IMR-90 (cell line): ENCODE results near the gene ATP5ME. TPM values are rescaled to one million over a fixed set of nuclear protein-coding genes. Genes with fewer than 3 reads are reported as not detected.

Experiments
- ATAC-seq: fragments of 200-7000 bp; cut with Tn5 transposase; 2 replicates; pipeline ENCODE4 v1.9.1; 2020; ENCODE audit warnings: low read depth, mild to moderate bottlenecking, moderate library complexity
- BruUV-seq: library from RNA; stranded (reverse); fragments of 400-500 nt; replicated peaks from 2 replicates; lab custom pipeline; 2021; lab: Mats Ljungman, UMichigan
- CTCF ChIA-PET: fragments of 300-600 bp; formaldehyde crosslinking; extraction: SDS; loops from one replicate; lab custom pipeline; 2021; ENCODE audit warnings: antibody characterized with exemption; lab: Yijun Ruan, JAX
- POLR2A ChIA-PET: fragments of 300-600 bp; sonication (Branson Sonifier 250); formaldehyde crosslinking; loops from one replicate; lab custom pipeline; 2022; ENCODE audit warnings: antibody characterized with exemption; ENCODE audit not compliant: unreplicated experiment; lab: Charles Lee
- DNase-seq: peaks from one replicate; pipeline ENCODE4 v3.0.0; 2013
- H2AFZ ChIP-seq: replicated peaks from 2 replicates; pipeline ENCODE3; 2013; ENCODE audit warnings: low read length, mild to moderate bottlenecking; ENCODE audit not compliant: poor library complexity
- H2AK5ac ChIP-seq: 2 replicates; pipeline ENCODE4 v1.6.1; 2013; ENCODE audit warnings: low read depth, low read length, inconsistent platforms
- H2AK9ac ChIP-seq: replicated peaks from 2 replicates; pipeline ENCODE3; 2013; ENCODE audit warnings: mild to moderate bottlenecking, low read depth, low read length, moderate library complexity; ENCODE audit not compliant: poor library complexity
- H2BK120ac ChIP-seq: 2 replicates; pipeline ENCODE4 v1.6.1; 2013; ENCODE audit warnings: low read depth, low read length, inconsistent platforms
- H2BK15ac ChIP-seq: 3 replicates; pipeline ENCODE4 v1.6.1; 2013; ENCODE audit warnings: low read depth, low read length, inconsistent platforms
- H2BK20ac ChIP-seq: 2 replicates; pipeline ENCODE4 v1.6.1; 2013; ENCODE audit warnings: low read depth, mild to moderate bottlenecking, inconsistent platforms, low read length, moderate library complexity
- H2BK5ac ChIP-seq: 2 replicates; pipeline ENCODE4 v1.6.1; 2013; ENCODE audit warnings: mild to moderate bottlenecking, low read depth, low read length, inconsistent platforms; ENCODE audit not compliant: poor library complexity, severe bottlenecking
- H3K14ac ChIP-seq: replicated peaks from 2 replicates; pipeline ENCODE4 v1.6.1; 2013; ENCODE audit warnings: low read depth, low read length, inconsistent platforms
- H3K18ac ChIP-seq: 2 replicates; pipeline ENCODE4 v1.6.1; 2013; ENCODE audit warnings: low read depth, low read length, control low read depth
- H3K23ac ChIP-seq: 2 replicates; pipeline ENCODE4 v1.6.1; 2013; ENCODE audit warnings: low read depth, low read length, inconsistent platforms
- H3K27ac ChIP-seq: 2 replicates; pipeline ENCODE4 v1.5.1; 2013; ENCODE audit warnings: mild to moderate bottlenecking, control low read depth, low read length; ENCODE audit not compliant: insufficient read depth
- H3K27me3 ChIP-seq: 2 replicates; pipeline ENCODE4 v1.6.1; 2013; ENCODE audit warnings: low read length; ENCODE audit not compliant: control insufficient read depth, insufficient read depth
- H3K36me3 ChIP-seq: 2 replicates; pipeline ENCODE4 v1.6.1; 2013; ENCODE audit warnings: low read length, mixed read lengths; ENCODE audit not compliant: control insufficient read depth, insufficient read depth
- H3K4ac ChIP-seq: 2 replicates; pipeline ENCODE4 v1.6.1; 2013; ENCODE audit warnings: low read depth, low read length, inconsistent platforms
- H3K4me1 ChIP-seq: 2 replicates; pipeline ENCODE4 v1.6.1; 2013; ENCODE audit warnings: low read length, mixed read lengths; ENCODE audit not compliant: control insufficient read depth, insufficient read depth
- H3K4me2 ChIP-seq: 2 replicates; pipeline ENCODE4 v1.6.1; 2013; ENCODE audit warnings: low read depth, mild to moderate bottlenecking, control low read depth, low read length, moderate library complexity
- H3K4me3 ChIP-seq: 2 replicates; pipeline ENCODE4 v1.5.1; 2013; ENCODE audit warnings: low read depth, mild to moderate bottlenecking, control low read depth, low read length, moderate library complexity; ENCODE audit not compliant: insufficient read depth
- H3K56ac ChIP-seq: 2 replicates; pipeline ENCODE4 v1.6.1; 2013; ENCODE audit warnings: low read length, inconsistent platforms; ENCODE audit not compliant: insufficient read depth; ENCODE audit errors: extremely low read depth
- H3K79me1 ChIP-seq, 2 experiments: 2 replicates each; pipeline ENCODE4 v1.6.1; 2013; ENCODE audit warnings: low read length in 2 of 2, inconsistent platforms in 1 of 2, low read depth in 1 of 2
- H3K9ac ChIP-seq: 2 replicates; pipeline ENCODE4 v1.6.1; 2013; ENCODE audit warnings: low read depth, low read length, control low read depth
- H3K9me1 ChIP-seq: 2 replicates; pipeline ENCODE4 v1.6.1; 2013; ENCODE audit warnings: low read length, inconsistent platforms; ENCODE audit not compliant: insufficient read depth
- H3K9me3 ChIP-seq: 2 replicates; pipeline ENCODE4 v1.6.1; 2013; ENCODE audit warnings: low read length; ENCODE audit not compliant: control insufficient read depth, insufficient read depth
- H4K20me1 ChIP-seq: 2 replicates; pipeline ENCODE4 v1.6.1; 2013; ENCODE audit warnings: low read length, inconsistent platforms; ENCODE audit not compliant: insufficient read depth
- H4K5ac ChIP-seq: 2 replicates; pipeline ENCODE4 v1.6.1; 2013; ENCODE audit warnings: mild to moderate bottlenecking, low read depth, low read length, control low read depth
- H4K8ac ChIP-seq, 2 experiments: 2 replicates each; pipeline ENCODE4 v1.6.1; 2013; ENCODE audit warnings: low read depth in 2 of 2, low read length in 2 of 2, control low read depth in 1 of 2, inconsistent platforms in 1 of 2
- H4K91ac ChIP-seq: 2 replicates; pipeline ENCODE4 v1.6.1; 2013; ENCODE audit warnings: low read depth, low read length, inconsistent platforms; ENCODE audit not compliant: insufficient read depth
- BHLHE40 ChIP-seq: fragments of 150-350 bp; IDR thresholded peaks from 2 replicates; pipeline ENCODE4 v1.6.1; 2016; ENCODE audit warnings: mild to moderate bottlenecking, low read depth, low read length
- CEBPB ChIP-seq: IDR thresholded peaks from 2 replicates; pipeline ENCODE4 v1.6.1; 2012; ENCODE audit warnings: low read depth, low read length, improper control_type of control experiment
- CHD1 ChIP-seq: IDR thresholded peaks from 2 replicates; pipeline ENCODE4 v1.6.1; 2012; ENCODE audit warnings: low read depth, low read length, improper control_type of control experiment
- CTCF ChIP-seq: conservative IDR thresholded peaks from 2 replicates; pipeline ENCODE4 v1.5.1; 2012; ENCODE audit warnings: mild to moderate bottlenecking, low read depth, low read length, improper control_type of control experiment
- ELK1 ChIP-seq: fragments of 150-350 bp; IDR thresholded peaks from 2 replicates; pipeline ENCODE4 v1.6.1; 2016; ENCODE audit warnings: low read depth, mild to moderate bottlenecking, low read length, moderate library complexity, borderline replicate concordance
- FOS ChIP-seq: fragments of 150-350 bp; IDR thresholded peaks from 2 replicates; pipeline ENCODE4 v1.6.1; 2016; ENCODE audit warnings: low read depth, low read length
- MAFK ChIP-seq: IDR thresholded peaks from 2 replicates; pipeline ENCODE4 v1.6.1; 2012; ENCODE audit warnings: low read depth, low read length, improper control_type of control experiment
- MAZ ChIP-seq: IDR thresholded peaks from 2 replicates; pipeline ENCODE4 v1.6.1; 2012; ENCODE audit warnings: low read depth, mild to moderate bottlenecking, low read length, improper control_type of control experiment, moderate library complexity, borderline replicate concordance
- MXI1 ChIP-seq: IDR thresholded peaks from 2 replicates; pipeline ENCODE4 v1.6.1; 2012; ENCODE audit warnings: low read depth, mild to moderate bottlenecking, low read length, moderate library complexity, borderline replicate concordance
- NFE2L2 ChIP-seq: fragments of 150-350 bp; IDR thresholded peaks from 2 replicates; pipeline ENCODE4 v1.6.1; 2016; ENCODE audit warnings: low read depth, mild to moderate bottlenecking, low read length
- POLR2A ChIP-seq: IDR thresholded peaks from 2 replicates; pipeline ENCODE4 v1.6.1; 2012; ENCODE audit warnings: mild to moderate bottlenecking, low read depth, low read length
- RAD21 ChIP-seq: IDR thresholded peaks from 2 replicates; pipeline ENCODE4 v1.6.1; 2012; ENCODE audit warnings: low read length, improper control_type of control experiment
- RCOR1 ChIP-seq: IDR thresholded peaks from 2 replicates; pipeline ENCODE4 v1.6.1; 2012; ENCODE audit warnings: mild to moderate bottlenecking, low read length, improper control_type of control experiment; ENCODE audit not compliant: insufficient replicate concordance
- RFX5 ChIP-seq: IDR thresholded peaks from 2 replicates; pipeline ENCODE4 v1.8.0; 2012; ENCODE audit warnings: low read depth, mild to moderate bottlenecking, low read length, moderate library complexity
- SMC3 ChIP-seq: fragments of 150-350 bp; IDR thresholded peaks from 2 replicates; pipeline ENCODE4 v1.6.1; 2016; ENCODE audit warnings: low read depth, mild to moderate bottlenecking, antibody characterized with exemption, low read length, moderate library complexity
- USF2 ChIP-seq: fragments of 150-350 bp; IDR thresholded peaks from 2 replicates; pipeline ENCODE4 v1.6.1; 2017; ENCODE audit warnings: mild to moderate bottlenecking, antibody characterized with exemption, low read length, low read depth
- WGBS, 2 experiments: methylation state at CpG; one replicate each; pipeline versions ENCODE4 v1.1.5 to v1.1.7; 2013; ENCODE audit warnings: missing lambda C conversion rate in 2 of 2; ENCODE audit not compliant: insufficient read length in 1 of 2; ENCODE audit errors: extremely low coverage in 2 of 2; 5-methylcytosine and 5-hydroxymethylcytosine counted together
- dilution Hi-C: fragments of 300-500 bp; cut with HindIII; formaldehyde crosslinking; loops from one replicate; pipeline ENCODE4 v1.14.3; 2018; ENCODE audit warnings: low sequenced_read_pairs; ENCODE audit not compliant: unreplicated experiment
- in situ Hi-C: fragments of 300-500 bp; cut with MboI; formaldehyde crosslinking; loops from 3 replicates; pipeline ENCODE4 v1.14.3; 2019; ENCODE audit warnings: low sequenced_read_pairs, inconsistent platforms, mixed read lengths
- intact Hi-C: fragments of 100-400 bp; cut with micrococcal nuclease; formaldehyde crosslinking; loops from 2 replicates; pipeline ENCODE4 v1.10.0; 2022
- polyA plus RNA-seq, 3 experiments: library from polyadenylated mRNA; depleted of rRNA; stranded (reverse); fragments of >200 nt; gene quantifications; 2 replicates each; pipeline ENCODE4 v1.2.3, GENCODE V29; 2012; ENCODE audit warnings: low replicate concordance in 1 of 3
- total RNA-seq: library from RNA; depleted of rRNA; stranded (reverse); fragments of >200 nt; gene quantifications from 2 replicates; pipeline ENCODE4 v1.2.3, GENCODE V29; 2012

ATP5ME gene
- total and polyA plus RNA-seq, 2 of the 4 experiments (the other 2 are of a cell fraction) = 39.3 to 603 TPM

GRCh38 chr4:685679-686412 lies 11.8 kb upstream of the ATP5ME start:
- DNase-seq = no peak
- H2BK120ac ChIP-seq = no peak overlapping the region
- no peak overlapping the region for H3K4me3 ChIP-seq
- TF ChIP-seq MXI1 = no peak
- no peak for TF ChIP-seq MAZ
- no peak for TF ChIP-seq BHLHE40
- no peak for TF ChIP-seq ELK1
- no peak for TF ChIP-seq CTCF
- no peak for TF ChIP-seq MAFK
- no peak for TF ChIP-seq USF2
- TF ChIP-seq RCOR1 = no peak
- no peak for TF ChIP-seq NFE2L2
- no peak for TF ChIP-seq POLR2A
- TF ChIP-seq RFX5 = no peak
- TF ChIP-seq CEBPB = no peak
- no peak for TF ChIP-seq CHD1
- TF ChIP-seq FOS = no peak
- TF ChIP-seq SMC3 = no peak
- no peak for TF ChIP-seq RAD21
- no peak overlapping the region for H3K23ac ChIP-seq
- no peaks in the 10 kb centered on the region for H4K20me1 ChIP-seq
- in situ Hi-C loops = no loop called here
- no peaks in the 10 kb centered on the region for H3K36me3 ChIP-seq
- H3K56ac ChIP-seq = no peak overlapping the region
- CTCF ChIA-PET = no interaction called here
- H2AFZ ChIP-seq = no peak overlapping the region
- no peaks in the 10 kb centered on the region for H3K9me3 ChIP-seq
- ATAC-seq = no peak
- H3K79me1 ChIP-seq = peaks cover 0 to 4% of the 10 kb centered on the region in 2 experiments; a peak in 1 of 4 replicates
- no peak overlapping the region for H2BK15ac ChIP-seq
- no peak overlapping the region for H4K8ac ChIP-seq
- intact Hi-C loops = no loop called here
- WGBS, 2 experiments = 89% methylated on average over 23 of the region's 37 CpGs; no CpG with 5 or more reads in 1 of the 2 experiments
- H2AK5ac ChIP-seq = no peak overlapping the region
- H3K27ac ChIP-seq = no peak overlapping the region
- H3K14ac ChIP-seq = no peak overlapping the region
- H4K5ac ChIP-seq = no peak overlapping the region
- peaks cover 2% of the 10 kb centered on the region; the same call in 1 of the 2 replicates for H3K27me3 ChIP-seq
- H3K18ac ChIP-seq = no peak overlapping the region
- H4K91ac ChIP-seq = no peak overlapping the region
- H3K4me1 ChIP-seq = peaks cover 13% of the 10 kb centered on the region
- BruUV-seq = no TSS peak
- peaks cover 9% of the 10 kb centered on the region for H3K9me1 ChIP-seq
- H2AK9ac ChIP-seq = no peak overlapping the region
- H3K4me2 ChIP-seq = no peak overlapping the region
- no peak overlapping the region for H3K4ac ChIP-seq
- dilution Hi-C loops = no loop called here
- no peak overlapping the region for H2BK20ac ChIP-seq
- POLR2A ChIA-PET = no interaction called here
- no peak overlapping the region for H3K9ac ChIP-seq
- H2BK5ac ChIP-seq = no peak overlapping the region
